Measurements from ENCODE around the gene AKNAD1.

The AKNAD1 gene

DNA sequence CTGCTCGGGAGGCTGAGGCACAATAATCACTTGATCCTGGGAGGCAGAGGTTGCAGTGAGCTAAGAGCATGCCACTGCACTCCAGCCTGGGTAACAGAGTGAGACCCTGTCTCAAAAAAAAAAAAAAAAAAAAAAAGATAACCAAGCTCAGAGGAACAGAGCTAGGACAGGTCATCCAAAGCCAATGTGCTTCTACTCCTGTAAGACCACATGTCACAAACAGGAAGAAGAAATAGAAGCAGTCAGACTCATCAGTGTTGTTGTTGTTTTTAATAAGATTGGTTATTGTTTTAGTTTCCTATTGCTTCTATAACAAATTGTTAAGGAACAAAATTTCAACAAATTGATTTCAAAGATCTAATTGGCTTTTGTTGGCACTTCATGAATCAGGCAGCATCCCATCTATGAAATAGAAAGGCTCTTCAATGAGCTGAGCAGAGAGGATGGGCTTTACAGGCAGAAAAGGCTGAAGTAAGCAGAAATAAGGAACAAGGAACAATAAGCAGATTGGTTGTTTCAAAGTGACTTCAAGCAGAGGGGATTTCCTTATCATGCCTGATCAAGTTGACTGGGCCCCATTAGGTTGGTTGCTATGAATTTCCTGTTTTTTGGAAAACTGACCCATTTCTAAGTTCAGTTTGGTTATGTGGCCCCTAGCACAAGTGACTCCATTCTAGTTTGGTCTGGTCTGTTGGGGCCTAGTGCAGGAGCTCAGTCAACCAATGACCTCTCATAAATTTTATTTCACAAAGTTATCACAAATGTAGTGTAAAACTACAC lies 6.0 kb upstream of the AKNAD1 start:
- no peak for DNase-seq (ENCODE audit: low read depth)

DNA sequence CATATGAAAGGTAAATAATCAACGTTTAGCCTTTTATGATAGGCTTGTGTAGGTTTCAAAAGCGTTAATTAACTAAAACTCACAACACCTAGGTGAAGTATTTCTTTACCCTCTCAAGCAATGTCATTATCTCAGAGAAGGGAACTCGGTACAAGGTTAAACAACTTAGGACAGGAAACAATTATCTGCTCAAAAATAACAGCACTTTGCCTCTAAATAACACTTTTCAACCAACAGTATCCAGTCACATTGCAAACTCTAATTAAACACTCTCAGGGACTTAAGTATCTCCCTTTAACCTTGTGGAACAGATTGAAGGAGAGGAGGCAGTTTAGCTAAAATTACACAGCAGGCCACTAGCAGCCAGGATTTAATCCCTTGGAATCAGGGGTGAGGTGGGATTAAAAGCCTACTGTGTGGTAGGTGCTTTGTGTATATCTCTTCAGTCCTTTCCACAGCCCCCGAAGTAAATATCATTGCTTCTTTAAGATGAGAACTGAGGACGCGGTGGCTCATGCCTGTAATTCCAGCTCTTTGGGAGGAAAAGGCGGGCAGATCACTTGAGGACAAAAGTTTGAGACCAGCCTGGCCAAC lies 5.2 kb upstream of the AKNAD1 start:
- no peak for DNase-seq (ENCODE audit: low read depth)

DNA sequence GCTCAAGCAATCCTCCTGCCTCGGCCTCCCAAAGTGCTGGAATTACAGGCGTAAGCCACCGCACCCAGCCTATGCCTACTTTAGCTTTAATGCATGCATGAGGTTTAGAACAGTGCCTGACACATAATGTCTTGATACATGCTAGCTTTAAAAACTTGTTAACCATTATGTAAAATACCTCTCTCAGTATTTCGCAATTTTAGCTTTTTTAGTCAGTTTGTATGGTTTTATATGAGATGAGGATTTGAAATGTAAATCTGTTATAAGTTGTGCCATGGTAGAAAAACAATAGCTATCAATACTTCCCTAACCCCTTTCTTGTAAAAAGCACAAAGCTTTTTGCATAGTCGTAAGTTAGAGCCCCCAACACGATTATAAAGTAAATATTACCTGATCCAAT lies 4.7 kb upstream of the AKNAD1 start:
- DNase-seq (ENCODE audit: low read depth) = no peak

GRCh38 chr1:108860190-108860907 lies 3.5 kb upstream of the AKNAD1 start:
- no peak for DNase-seq (ENCODE audit: low read depth)

DNA sequence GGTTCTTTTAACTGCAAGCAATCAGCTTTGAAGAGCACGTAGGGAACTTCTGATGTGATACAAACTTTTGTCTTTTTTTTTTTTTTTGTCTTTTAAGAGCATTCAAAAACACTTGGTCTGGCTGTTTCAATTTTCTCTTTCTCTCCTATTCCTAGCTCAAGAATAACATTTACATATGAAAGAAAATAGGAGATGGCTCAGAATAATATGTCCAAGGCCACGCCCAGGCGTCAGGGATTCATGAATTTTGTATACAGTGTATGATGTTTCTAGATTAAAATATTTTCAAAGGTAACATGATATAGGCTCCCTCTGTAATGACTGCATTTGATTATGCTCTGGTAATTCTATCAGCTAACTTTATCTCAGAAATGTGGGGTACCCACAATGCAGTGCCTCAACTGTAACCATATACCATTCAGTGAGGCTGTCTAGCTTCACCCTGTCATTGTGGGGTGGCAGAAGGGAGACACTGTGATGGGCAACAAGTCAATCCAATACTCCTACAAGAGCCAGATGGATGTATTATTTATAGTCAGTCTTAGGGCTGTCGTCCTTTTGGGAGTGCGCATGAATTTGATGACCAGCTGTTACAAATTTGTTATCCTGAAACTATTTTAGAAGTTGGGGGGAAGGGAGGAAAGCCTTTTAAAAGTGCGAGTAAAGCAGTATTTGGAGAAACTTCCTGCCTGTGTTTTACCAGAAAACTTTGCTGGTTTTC lies 1.5 kb upstream of the AKNAD1 start:
- no peak for DNase-seq (ENCODE audit: low read depth)

DNA sequence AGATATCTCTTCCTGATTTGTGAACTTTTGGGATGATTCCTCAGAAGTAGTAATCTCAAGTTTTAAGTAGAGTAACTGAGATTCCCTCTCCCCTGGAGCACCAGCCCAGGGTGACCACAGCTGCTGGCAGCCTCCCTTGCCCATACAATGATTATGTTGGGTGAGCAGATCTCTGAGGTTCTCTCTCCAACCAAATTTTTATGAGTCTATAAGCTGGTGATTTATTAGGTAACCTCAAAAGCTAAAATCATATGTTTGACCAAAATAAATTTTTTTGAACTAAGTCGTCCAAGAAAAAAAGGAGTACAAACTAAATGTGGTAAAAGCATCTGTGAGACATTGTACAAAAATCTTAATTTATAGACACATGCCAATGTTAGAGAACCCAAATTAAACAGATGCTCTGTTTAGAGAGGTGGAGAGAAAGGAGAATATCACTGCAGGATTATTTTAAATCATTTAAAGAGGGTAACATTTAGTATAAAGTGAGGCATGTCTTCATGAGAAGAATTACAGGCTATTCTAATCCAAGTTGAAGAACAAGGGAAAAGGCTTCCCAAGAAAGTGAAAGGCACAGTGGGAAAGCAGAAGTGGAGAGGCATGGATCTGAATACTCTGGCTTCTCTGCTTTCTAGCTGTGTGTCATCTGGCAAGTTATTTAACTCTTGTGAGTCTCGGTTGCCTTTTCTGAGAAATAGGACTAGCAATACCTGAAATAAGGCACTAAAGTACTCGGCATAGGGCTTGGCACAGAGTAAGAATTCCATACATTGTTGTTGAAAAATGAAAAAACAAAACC lies 2.5 kb downstream of the AKNAD1 start:
- no peak for DNase-seq (ENCODE audit: low read depth)

- DNase-seq (ENCODE audit: low read depth) = no peak
Measured at GRCh38 chr1:108852221-108852975, 4.5 kb downstream of the AKNAD1 start.

DNA sequence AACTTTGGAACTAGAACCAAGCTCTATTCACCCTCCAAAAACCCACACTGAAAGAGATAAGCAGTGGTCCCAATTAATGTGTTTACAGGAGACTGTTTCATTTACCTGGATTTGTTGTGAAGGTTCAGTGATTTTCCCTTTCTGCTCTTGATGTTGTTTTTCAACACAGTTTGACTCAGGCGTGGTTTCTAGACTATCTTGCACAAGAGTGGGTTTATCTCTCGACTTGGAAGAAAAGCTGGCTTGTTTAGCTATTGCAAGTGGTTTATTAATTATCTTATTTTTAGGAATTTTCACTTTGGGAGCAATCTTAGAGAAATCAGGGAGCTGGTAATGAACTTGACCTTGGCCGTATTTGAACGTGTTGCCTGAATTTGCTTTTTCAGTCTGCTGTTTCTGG lies 5.3 kb downstream of the AKNAD1 start:
- DNase-seq (ENCODE audit: low read depth) = no peak

DNA sequence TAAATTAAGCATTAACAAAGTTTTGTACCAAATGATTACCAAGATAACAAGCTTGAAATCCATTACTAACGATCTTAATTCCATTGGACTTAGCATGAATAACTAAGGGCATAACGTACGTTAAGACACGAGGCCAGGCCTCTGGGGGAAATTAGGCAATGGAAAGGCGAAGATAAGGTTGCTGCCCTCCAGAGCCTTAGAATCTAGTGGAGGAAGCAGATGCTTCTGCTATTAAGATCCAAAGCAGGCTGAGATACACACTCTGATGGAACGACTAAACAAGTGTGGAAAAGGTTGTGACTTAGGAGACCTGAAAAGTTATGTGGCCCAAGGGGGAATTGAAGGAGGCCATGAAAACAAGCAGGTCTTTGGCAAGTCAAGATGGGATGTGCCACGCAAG lies 6.0 kb downstream of the AKNAD1 start:
- DNase-seq (ENCODE audit: low read depth) = no peak

- DNase-seq (ENCODE audit: low read depth) = no peak
Measured at GRCh38 chr1:108848806-108849205, 8.1 kb downstream of the AKNAD1 start.

- no peak for DNase-seq (ENCODE audit: low read depth)
Measured at GRCh38 chr1:108847494-108847893, 9.4 kb downstream of the AKNAD1 start.

DNA sequence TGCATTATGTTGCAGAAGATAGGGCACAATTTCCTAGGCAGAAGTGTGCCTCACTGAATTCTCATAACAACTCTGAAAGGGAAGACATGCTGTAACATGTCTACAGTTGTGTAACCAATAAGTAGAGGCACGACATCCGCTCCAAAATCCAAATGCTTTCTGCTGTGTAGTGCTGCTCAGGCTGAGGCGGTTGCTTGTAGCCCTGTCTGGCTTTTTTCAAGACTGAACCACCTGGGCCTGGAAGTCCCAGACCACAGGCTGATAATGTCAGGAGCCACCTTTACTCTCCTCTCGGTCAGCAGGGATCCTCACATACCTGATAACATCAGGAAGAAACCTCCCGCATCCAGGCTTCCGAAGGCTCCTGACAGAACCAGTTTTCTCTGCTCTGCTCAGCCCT lies 10.9 kb downstream of the AKNAD1 start:
- no peak for DNase-seq (ENCODE audit: low read depth)

DNA sequence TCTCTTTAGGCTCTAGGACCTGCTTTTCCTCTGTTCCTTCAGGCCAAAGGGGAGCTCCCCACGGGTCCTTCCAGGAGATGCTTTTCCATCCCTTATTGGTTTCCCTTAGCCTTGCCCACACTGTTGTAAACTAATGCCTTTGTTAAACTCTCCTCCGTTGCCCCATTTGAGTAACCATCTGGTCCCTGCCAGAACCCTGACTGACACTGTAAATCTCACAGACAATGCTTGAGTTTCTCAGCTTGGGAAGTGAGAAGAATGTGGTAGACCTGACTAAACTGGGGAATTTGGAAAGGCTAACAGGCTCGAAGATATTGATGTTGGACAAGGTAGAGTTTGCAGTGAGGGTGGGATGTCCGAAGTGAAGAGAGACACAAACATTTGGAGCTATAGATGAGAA lies 11.4 kb downstream of the AKNAD1 start:
- DNase-seq (ENCODE audit: low read depth) = no peak

DNA sequence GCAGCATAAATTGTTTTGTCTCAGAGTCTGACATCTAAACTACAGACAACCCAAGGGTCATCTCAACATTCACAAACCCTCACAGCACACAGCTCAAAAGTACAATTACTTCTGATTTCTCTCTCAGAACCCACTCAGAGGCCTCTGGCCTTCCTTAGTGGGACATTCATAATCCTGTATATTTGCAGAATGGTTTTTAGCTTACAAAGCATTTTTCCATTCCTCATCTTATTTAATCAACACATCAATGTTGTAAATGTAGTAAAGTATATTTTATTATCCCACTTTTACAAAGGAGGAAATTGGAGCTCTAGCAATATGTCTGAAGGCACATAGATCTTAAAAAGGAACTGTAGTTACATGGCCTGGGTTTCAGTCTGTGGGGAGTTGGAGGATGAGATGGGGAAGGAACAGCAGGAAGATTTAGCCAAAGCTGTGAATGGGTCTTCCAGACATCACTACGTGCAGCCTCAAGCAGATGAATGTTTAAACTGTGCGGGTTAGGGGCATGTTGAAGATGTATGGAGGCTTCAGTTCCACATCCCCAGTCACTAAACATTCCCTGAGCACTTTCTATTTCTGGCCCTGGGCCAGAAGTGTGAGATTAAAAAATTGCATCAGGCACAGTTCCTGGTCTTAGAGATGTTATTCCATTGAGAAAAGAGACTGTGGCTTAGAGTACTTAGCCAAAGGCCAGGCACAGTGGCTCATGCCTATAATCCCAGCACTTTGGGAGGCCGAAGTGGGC lies 13.3 kb downstream of the AKNAD1 start:
- no peak for DNase-seq (ENCODE audit: low read depth)

DNA sequence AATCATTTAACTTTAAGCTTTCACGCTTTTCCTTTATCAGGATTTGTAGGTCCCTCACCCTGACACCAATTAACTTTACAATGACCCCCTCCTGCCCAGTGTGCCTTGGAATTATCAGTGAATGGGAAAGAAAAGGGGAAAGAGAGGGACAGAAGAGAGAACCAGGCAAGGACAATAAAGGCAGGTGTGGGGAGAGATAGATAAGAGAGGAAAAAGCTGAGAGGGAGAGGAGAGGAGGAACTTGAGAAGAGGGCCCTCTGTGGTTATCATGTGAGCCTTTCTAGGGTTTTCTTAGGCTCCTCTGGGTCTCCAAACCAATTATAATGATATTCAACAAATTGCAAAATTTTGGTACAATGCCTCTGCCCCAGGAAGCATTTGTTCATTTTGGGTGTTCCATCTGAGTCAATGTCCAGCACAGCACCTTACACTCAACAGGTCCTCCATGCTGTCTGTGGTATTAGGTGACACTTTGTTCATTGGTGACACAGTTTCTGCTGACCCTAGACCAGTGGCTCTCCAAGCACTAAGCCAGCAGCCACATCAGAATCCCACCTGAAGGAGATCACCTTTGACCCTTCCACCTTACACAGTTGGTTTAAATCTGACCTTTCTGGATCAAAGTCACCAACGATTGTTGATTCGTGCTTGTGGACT lies 14.2 kb downstream of the AKNAD1 start:
- DNase-seq (ENCODE audit: low read depth) = no peak

GRCh38 chr1:108841703-108842102 lies 15.2 kb downstream of the AKNAD1 start:
- no peak for DNase-seq (ENCODE audit: low read depth)

DNA sequence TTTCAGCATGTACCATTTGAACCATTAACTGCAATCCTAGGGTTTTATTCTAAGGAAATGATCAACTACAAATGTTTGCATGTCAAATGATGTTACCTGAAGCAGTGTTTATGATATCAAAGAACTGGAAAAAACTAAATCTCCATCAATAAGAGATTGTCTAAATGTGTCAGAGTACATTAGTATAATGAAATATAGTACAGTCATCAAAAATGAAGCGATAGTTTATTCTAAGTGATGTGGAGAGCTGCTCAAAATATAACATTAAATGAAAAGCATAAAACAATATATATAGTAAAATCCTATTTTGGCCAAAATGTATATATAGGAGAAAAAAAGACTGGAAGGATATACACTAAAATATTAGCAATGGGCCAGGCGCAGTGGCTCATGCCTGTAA lies 24.0 kb downstream of the AKNAD1 start:
- no peak for DNase-seq (ENCODE audit: low read depth)

GRCh38 chr1:108831225-108831624 lies 25.7 kb downstream of the AKNAD1 start:
- no peak for DNase-seq (ENCODE audit: low read depth)

GRCh38 chr1:108830119-108831008 lies 26.5 kb downstream of the AKNAD1 start:
- DNase-seq (ENCODE audit: low read depth) = peak; percentile 85

Data from non-pigmented ciliary epithelial cell (primary cell).